Keratinocyte (primary cell): ENCODE results near the gene TEX13D.

Source experiments
- EZH2 ChIP-seq: IDR thresholded peaks from one replicate; pipeline ENCODE4 v1.6.1; 2012; ENCODE audit warnings: inconsistent platforms, mild to moderate bottlenecking, low read length, moderate library complexity
- TF ChIP-seq, protein P1 (sequence below), 3 experiments: IDR thresholded peaks in 1 of 3; conservative IDR thresholded peaks in 1 of 3; optimal IDR thresholded peaks in 1 of 3; 2 replicates in 2 of 3; 3 replicates in 1 of 3; pipeline versions ENCODE3 to v1.5.1; 2011; ENCODE audit warnings: low read length in 3 of 3, mild to moderate bottlenecking in 3 of 3, moderate library complexity in 2 of 3, control low read depth in 1 of 3, inconsistent platforms in 1 of 3; ENCODE audit not compliant: insufficient read depth in 2 of 3; ENCODE audit errors: extremely low read depth in 1 of 3

DNA sequence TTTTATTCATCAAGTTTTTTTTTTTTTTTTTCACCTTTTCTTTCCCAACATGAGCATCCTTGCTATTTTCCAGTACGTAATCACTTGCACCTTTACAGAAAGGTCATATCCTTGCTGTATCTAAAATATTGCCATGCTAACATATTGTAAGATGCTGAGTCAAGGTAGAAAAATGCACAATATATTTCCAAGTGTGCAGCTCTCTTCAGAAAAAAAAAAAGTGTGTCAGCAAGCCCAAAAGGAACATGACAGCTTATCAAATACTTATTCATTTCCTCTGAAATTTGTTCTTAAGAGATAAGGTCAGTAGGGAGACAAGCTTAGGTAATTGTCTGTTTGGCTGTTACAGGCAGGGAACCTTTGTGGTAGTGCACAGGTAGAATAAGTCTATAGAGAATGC lies 40.9 kb downstream of the TEX13D start:
- no peak for TF ChIP-seq EZH2
- TF ChIP-seq, protein P1, sequence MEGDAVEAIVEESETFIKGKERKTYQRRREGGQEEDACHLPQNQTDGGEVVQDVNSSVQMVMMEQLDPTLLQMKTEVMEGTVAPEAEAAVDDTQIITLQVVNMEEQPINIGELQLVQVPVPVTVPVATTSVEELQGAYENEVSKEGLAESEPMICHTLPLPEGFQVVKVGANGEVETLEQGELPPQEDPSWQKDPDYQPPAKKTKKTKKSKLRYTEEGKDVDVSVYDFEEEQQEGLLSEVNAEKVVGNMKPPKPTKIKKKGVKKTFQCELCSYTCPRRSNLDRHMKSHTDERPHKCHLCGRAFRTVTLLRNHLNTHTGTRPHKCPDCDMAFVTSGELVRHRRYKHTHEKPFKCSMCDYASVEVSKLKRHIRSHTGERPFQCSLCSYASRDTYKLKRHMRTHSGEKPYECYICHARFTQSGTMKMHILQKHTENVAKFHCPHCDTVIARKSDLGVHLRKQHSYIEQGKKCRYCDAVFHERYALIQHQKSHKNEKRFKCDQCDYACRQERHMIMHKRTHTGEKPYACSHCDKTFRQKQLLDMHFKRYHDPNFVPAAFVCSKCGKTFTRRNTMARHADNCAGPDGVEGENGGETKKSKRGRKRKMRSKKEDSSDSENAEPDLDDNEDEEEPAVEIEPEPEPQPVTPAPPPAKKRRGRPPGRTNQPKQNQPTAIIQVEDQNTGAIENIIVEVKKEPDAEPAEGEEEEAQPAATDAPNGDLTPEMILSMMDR (optimal IDR thresholded peaks at IDR 0.05 in 1 of 3, IDR thresholded peaks at IDR 0.05 in 1 of 3, conservative IDR thresholded peaks at IDR 0.05 in 1 of 3; ENCODE audit: extremely low read depth in 1 of 3, insufficient read depth in 2 of 3, low read length in 3 of 3), result no peak
